Effector memory CD4-positive, alpha-beta T cell (primary cell): ENCODE results near the gene GRID2.

Experiments
- DNase-seq, 3 donors: peaks; one replicate each; pipeline ENCODE4 v3.0.0-alpha.2; 2020
- H3K27ac ChIP-seq: 2 replicates; pipeline ENCODE4 v1.7.0; 2013; ENCODE audit warnings: mild to moderate bottlenecking, low read length, moderate library complexity; ENCODE audit not compliant: insufficient read depth, poor library complexity, severe bottlenecking
- H3K27me3 ChIP-seq: replicated peaks from 2 replicates; pipeline ENCODE4 v1.7.0; 2013; ENCODE audit warnings: mild to moderate bottlenecking, low read length; ENCODE audit not compliant: insufficient read depth, control insufficient read depth, poor library complexity, severe bottlenecking
- H3K36me3 ChIP-seq: 2 replicates; pipeline ENCODE4 v1.7.0; 2013; ENCODE audit warnings: mild to moderate bottlenecking, low read length, moderate library complexity; ENCODE audit not compliant: control insufficient read depth, insufficient read depth
- H3K4me1 ChIP-seq: 2 replicates; pipeline ENCODE4 v1.7.0; 2013; ENCODE audit warnings: low read length, mild to moderate bottlenecking; ENCODE audit not compliant: control insufficient read depth, insufficient read depth, poor library complexity, severe bottlenecking
- H3K4me3 ChIP-seq: 2 replicates; pipeline ENCODE4 v1.7.0; 2013; ENCODE audit warnings: low read length, low read depth, mild to moderate bottlenecking; ENCODE audit not compliant: insufficient read depth, poor library complexity, severe bottlenecking
- H3K9me3 ChIP-seq: 2 replicates; pipeline ENCODE4 v1.7.0; 2013; ENCODE audit warnings: mild to moderate bottlenecking, low read length, moderate library complexity; ENCODE audit not compliant: control insufficient read depth

Gene GRID2

DNA sequence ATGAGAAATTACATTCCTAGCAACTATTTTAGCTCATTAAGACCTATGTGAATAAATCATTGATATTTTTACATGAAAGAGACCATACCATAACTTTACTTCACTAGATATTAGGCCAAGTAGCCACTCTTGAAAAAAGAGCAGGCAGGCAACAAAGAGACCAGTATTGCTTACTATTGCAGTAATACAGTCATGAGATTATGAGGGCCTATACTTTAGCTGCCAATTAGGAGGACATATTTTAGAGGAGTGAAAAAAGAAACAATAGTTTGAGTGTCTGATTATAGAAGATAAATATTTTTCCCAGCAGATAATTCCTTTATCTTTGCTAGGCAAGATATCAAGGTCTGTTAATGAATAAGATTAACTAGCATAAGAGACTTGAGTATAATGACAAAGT, 739.0 kb downstream of the GRID2 start:
- Histone ChIP-seq H3K36me3 (no peaks in the 10 kb centered on the region), H3K27me3 (no peaks in the 10 kb centered on the region), H3K27ac (no peak overlapping the region), H3K9me3 (peaks cover 4% of the 10 kb centered on the region), H3K4me1 (no peaks in the 10 kb centered on the region), H3K4me3 (no peak overlapping the region)
- DNase-seq: no peak

DNA sequence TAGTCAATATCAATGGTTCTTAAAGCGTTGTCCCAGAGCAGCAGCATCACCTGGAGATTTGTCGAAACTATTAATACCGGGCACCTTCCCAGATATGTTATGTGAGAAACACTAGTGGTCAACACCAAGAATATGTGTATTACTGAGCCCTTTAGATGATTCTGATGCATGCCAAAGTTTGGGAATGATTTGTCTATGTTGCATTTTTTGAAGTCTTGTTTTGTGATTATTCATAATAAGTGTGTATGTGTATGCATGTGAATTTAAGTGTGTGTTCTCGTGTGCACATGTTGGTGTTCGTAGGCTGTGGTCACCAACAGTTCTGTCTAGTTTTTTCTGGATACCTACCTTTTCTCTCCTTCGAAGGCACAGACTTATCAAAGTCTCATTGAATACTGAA, 749.4 kb downstream of the GRID2 start:
- H3K27me3 ChIP-seq: no peaks in the 10 kb centered on the region
- DNase-seq: no peak
- no peaks in the 10 kb centered on the region for H3K9me3 ChIP-seq
- H3K27ac ChIP-seq: no peak overlapping the region
- H3K4me1 ChIP-seq: no peaks in the 10 kb centered on the region
- H3K4me3 ChIP-seq: no peak overlapping the region
- no peaks in the 10 kb centered on the region for H3K36me3 ChIP-seq

DNA sequence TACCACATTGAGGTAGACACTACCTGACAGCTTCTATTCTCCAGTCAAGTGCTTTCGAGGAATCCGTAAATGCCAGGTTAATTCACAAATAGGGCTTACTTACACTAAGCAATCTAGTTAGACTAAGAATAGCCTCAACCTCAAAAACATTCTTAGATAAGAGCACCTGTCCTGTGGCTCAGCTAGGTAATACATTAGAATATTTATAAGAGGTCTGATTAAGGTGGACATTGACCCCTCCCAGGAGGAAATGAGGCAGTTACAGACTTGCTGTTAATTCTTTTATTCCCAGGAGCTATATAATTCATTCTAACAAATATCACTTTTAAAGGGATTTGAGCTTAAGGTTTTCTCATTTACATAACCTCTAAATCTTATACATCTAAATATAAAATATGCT, 758.1 kb downstream of the GRID2 start:
- no peaks in the 10 kb centered on the region for H3K36me3 ChIP-seq
- H3K4me3 ChIP-seq: no peak overlapping the region
- no peaks in the 10 kb centered on the region for H3K9me3 ChIP-seq
- no peaks in the 10 kb centered on the region for H3K27me3 ChIP-seq
- H3K27ac ChIP-seq: no peak overlapping the region
- DNase-seq: no peak
- no peaks in the 10 kb centered on the region for H3K4me1 ChIP-seq

GRCh38 chr4:93063325-93063724, 759.6 kb downstream of the GRID2 start:
- no peak for DNase-seq
- H3K27me3 ChIP-seq: no peaks in the 10 kb centered on the region
- H3K36me3 ChIP-seq: no peaks in the 10 kb centered on the region
- H3K9me3 ChIP-seq: no peaks in the 10 kb centered on the region
- no peaks in the 10 kb centered on the region for H3K4me1 ChIP-seq
- H3K27ac ChIP-seq: no peak overlapping the region
- no peak overlapping the region for H3K4me3 ChIP-seq

GRCh38 chr4:93065790-93066189, 762.0 kb downstream of the GRID2 start:
- Histone ChIP-seq H3K4me1 (no peaks in the 10 kb centered on the region), H3K9me3 (no peaks in the 10 kb centered on the region), H3K27ac (no peak overlapping the region), H3K27me3 (no peaks in the 10 kb centered on the region), H3K4me3 (no peak overlapping the region), H3K36me3 (no peaks in the 10 kb centered on the region)
- DNase-seq: no peak

GRCh38 chr4:93066749-93067148, 763.0 kb downstream of the GRID2 start:
- no peak overlapping the region for H3K27ac ChIP-seq

DNA sequence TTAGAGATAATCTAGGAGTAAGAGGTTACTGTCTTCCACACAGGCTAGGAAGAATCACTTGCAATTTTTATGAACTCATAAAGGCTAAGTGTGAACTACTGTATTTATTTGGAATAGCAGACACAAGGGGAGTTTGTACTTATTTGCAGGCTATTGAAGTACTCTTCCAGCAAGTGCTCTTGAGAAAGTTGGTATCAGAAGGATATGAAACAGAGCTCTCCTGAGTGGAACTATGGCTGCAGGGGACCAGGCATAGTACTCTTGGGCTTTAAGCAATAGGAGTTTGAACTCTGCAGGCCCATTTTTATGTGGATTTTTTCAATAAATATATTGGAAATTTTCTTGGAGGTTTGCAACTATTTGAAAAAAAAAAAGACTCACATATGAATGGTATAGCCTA, 768.5 kb downstream of the GRID2 start:
- Histone ChIP-seq H3K27me3 (no peaks in the 10 kb centered on the region), H3K27ac (no peak overlapping the region), H3K36me3 (no peaks in the 10 kb centered on the region), H3K4me3 (no peak overlapping the region), H3K9me3 (no peaks in the 10 kb centered on the region), H3K4me1 (no peaks in the 10 kb centered on the region)
- DNase-seq: no peak

More at GRCh38 chr4:93066749-93067148, 763.0 kb downstream of the GRID2 start:
- H3K36me3 ChIP-seq: no peaks in the 10 kb centered on the region
- no peaks in the 10 kb centered on the region for H3K9me3 ChIP-seq
- H3K4me3 ChIP-seq: no peak overlapping the region
- DNase-seq: no peak
- no peaks in the 10 kb centered on the region for H3K4me1 ChIP-seq
- H3K27me3 ChIP-seq: no peaks in the 10 kb centered on the region

DNA sequence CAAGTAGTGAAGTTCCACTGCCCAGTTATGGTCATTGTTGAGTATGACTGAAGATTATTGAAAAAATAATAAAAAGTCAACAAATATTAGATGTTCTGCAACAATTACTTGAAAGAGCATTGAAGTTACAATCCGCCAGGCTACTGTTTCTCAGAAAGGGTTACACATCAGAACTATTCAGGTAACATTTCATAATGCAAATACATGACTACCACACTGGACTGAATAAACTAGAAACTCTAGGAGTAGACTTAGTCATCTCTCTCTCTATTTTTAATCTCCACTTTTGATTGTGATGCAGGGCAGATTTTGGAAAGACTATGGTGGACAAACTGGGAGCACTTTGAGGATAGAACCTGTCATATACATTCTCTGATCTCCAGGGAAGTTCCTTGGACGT, 776.5 kb downstream of the GRID2 start:
- no peaks in the 10 kb centered on the region for H3K4me1 ChIP-seq
- H3K27me3 ChIP-seq: no peaks in the 10 kb centered on the region
- no peak overlapping the region for H3K4me3 ChIP-seq
- no peaks in the 10 kb centered on the region for H3K9me3 ChIP-seq
- no peak overlapping the region for H3K27ac ChIP-seq
- no peaks in the 10 kb centered on the region for H3K36me3 ChIP-seq
- DNase-seq: no peak

GRCh38 chr4:93084599-93085305, 781.0 kb downstream of the GRID2 start:
- H3K4me1 ChIP-seq: no peaks in the 10 kb centered on the region
- H3K9me3 ChIP-seq: no peaks in the 10 kb centered on the region
- H3K4me3 ChIP-seq: no peak overlapping the region
- H3K27ac ChIP-seq: no peak overlapping the region
- no peaks in the 10 kb centered on the region for H3K27me3 ChIP-seq
- H3K36me3 ChIP-seq: no peaks in the 10 kb centered on the region
- DNase-seq: no peak

GRCh38 chr4:93086356-93086755, 782.6 kb downstream of the GRID2 start:
- Histone ChIP-seq H3K4me1 (no peaks in the 10 kb centered on the region), H3K27ac (no peak overlapping the region)

More at GRCh38 chr4:93086356-93086755, 782.6 kb downstream of the GRID2 start:
- Histone ChIP-seq H3K9me3 (no peaks in the 10 kb centered on the region), H3K4me3 (no peak overlapping the region), H3K36me3 (no peaks in the 10 kb centered on the region), H3K27me3 (no peaks in the 10 kb centered on the region)
- no peak for DNase-seq
